Activated CD4-positive, alpha-beta T cell treated with anti-CD3 and anti-CD28 coated beads, Interleukin-2, amount 50 U/mL, for 16 hours (primary cell): Measurements from ENCODE around the gene GTF2IRD1.
"Not testable (repeated sequence)": the region's sequence is repeated elsewhere in the genome, so short reads cannot be mapped to it uniquely, and the experiment has no call there.

ENCODE experiments used
- DNase-seq: peaks from one replicate; pipeline ENCODE4 v3.0.0-alpha.2; 2020

The GTF2IRD1 gene

DNA sequence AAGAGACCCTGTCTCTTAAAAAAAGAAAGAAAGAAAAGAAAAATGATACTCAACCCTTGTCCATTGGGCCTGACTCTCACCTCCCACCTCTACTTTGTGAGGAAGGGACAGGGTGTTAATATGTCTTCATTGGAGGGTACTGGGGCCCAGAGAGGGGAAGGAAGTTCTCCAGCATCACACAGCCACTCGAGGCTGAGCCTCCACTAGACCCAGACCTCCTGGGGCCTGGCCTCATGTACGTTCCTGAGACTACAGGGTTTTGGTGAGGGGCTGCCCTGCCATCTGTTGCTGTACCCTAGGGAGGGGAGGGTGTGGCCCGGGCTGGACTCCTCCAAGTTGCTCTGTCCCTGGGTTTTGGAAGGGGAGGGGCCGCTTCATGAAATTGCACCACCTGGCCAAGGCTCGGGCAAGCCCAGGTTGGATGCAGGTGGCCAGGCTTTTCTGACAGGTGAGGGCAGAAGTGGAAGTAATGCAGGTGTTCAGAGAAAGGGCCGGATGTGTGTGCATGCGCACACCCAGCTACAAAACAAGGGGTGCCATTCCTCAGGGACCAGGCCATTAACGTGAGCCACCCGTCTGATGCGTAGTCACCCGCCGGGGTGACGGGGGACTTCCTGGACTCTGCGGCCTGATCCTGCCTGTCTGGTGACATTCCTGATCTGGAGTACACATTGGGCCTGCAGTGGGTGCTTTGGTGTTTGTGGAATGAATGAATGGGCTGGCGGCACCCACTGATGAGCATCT is 21.7 kb downstream of the GTF2IRD1 start:
- DNase-seq, result no peak

DNA sequence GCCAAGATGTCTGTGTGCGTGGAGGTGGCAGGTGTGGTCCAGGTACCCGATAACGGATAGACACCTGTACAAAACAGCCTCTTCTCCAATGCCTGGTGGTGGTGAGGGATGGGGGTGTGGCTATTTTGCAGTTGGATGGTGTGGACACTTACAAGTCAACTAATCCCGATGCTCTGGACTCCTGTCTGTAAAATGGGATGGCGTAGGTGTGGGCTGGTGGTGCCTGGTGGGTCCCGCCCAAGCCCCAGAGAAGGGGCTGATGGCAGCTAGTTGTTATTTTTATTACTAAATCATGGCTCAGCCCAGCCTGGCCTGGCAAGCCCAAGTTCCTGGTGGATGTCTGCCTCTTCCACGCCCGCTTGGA is 22.3 kb downstream of the GTF2IRD1 start:
- DNase-seq, result no peak

DNA sequence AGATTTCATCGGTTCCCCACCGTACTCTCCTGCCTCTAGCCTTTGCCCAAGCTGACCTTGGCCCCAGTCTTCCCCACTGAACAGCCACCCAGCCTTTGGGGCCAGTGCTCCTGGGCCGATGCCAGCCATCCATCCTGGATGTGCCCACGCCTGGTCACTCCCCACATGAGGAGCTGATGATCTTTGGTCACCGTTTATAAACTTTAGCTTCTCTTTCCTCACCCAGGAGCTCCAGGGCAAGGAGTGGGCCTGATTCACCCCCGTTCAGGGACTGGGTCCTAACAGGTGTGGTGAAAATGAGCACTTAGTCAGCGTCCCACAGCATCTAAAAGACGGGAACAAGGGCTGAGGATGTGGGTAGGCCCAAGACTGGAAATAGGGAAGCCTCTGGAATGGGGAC is 22.9 kb downstream of the GTF2IRD1 start:
- no peak for DNase-seq

DNA sequence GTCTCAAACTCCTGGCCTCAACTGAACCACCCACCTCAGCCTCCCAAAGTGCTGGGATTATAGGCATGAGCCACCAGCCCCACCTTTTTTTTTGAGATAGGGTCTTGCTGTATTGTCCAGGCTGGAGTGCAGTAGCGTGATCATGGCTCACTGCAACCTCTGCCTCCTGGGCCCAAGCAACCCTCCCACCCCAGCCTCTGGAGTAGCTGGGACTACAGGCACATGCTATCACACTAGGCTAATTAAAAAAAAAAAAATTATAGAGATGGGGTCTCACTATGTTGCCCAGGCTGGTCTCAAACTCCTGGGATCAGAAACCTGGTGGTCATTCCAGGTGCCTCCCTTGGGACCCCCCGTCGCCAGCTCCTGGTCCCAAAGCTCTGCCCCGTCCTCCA is 25.0 kb downstream of the GTF2IRD1 start:
- no peak for DNase-seq

DNA sequence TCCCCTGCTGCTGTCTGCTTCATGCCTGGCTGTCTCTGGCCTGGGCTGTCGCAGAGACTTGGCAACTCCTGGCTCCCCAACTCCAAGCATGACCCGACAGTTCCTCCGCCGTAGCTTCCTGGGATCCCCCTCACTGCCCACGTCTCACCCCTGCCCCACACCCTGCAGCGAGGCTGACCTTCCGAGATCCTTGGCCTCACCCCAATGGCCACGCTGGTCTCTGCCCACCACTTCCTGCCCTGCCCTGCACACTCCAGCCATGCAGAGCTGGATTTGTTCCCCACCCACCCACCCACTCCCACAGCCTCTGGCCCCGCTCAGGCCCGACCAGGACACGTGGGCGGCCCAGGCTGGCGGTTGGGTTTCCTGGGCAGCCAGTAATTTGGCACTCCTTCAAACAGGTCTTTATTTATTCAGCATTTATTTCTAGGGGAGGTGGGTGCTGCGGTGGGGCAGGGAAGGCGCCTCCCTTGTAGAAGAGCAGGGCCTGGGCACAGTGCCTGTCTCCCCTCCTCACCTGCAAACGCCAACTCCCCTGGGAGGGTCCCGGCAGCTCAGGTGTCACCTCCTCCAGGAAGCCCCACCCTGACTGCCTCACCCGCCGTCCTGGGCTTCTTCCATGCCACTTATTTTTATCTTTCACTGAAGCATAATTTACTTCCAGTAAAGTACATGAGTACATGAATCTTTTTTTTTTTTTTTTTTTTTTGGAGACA is 25.5 kb downstream of the GTF2IRD1 start:
- no peak for DNase-seq

DNA sequence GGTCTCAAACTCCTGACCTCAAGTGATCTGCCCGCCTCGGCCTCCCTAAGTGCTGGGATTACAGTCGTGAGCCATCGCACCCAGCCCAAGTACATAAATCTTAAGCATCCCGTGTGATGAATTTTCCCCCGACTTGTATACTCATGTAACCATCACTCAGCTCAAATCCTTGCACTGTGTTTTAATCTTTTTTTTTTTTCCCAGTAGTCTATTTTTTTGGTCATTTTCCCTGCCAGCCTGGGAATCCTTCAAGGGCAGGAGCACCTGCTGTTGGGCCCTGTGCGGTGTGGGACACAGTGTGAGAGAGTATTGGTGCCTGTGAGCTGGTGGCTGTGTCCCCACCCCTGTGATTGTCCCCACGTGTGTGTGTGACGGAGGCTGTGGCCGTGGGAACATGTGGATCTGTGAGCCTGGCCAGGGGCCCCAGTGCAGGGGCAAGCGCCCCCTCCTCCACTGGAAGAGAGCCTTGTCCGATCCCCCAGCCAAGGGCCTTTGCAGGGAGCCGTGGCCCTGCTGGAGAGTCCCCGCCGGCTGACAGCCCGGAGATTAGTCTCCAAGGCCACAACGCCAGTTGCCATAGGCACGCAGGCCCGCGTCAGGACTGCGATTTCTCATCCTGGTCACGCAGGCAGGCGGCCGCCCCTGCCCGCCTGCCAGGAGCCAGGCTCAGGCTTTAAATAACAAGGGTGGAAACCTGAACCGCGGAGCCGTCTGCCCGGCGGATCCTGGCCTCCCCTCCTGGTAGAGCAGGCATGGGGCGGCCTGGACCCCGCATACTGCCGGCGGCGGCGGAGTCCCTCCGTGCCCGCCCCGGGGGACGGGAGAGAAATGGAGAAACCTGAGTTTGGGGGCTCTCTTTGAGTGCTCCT is 26.5 kb downstream of the GTF2IRD1 start:
- DNase-seq, result no peak

DNA sequence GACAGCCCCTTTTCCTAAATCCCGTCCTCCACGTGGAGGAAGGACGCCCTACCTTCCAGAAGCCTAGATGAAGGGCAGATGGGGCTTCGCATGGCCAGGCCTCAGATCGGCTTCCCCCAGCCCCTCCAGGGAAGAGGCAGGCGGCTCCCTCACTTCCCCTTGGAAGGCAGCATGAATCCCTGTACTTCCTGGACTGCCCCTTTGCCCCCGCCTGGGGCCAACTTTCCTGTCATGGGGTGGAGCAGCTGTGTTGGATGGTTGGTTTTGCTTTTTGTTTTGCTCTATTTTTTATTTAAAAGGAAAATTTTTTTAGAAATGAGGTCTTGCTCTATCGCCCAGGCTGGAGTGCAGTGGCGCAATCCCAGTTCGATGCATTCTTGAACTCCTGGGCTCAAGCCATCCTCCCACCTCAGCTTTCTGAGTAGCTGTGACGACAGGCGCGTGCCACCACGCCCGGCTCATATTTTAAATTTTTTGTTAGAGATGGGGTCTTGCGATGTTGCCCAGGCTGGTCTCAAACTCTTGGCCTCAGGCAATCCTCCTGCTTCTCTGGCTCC is 27.2 kb downstream of the GTF2IRD1 start:
- no peak for DNase-seq

DNA sequence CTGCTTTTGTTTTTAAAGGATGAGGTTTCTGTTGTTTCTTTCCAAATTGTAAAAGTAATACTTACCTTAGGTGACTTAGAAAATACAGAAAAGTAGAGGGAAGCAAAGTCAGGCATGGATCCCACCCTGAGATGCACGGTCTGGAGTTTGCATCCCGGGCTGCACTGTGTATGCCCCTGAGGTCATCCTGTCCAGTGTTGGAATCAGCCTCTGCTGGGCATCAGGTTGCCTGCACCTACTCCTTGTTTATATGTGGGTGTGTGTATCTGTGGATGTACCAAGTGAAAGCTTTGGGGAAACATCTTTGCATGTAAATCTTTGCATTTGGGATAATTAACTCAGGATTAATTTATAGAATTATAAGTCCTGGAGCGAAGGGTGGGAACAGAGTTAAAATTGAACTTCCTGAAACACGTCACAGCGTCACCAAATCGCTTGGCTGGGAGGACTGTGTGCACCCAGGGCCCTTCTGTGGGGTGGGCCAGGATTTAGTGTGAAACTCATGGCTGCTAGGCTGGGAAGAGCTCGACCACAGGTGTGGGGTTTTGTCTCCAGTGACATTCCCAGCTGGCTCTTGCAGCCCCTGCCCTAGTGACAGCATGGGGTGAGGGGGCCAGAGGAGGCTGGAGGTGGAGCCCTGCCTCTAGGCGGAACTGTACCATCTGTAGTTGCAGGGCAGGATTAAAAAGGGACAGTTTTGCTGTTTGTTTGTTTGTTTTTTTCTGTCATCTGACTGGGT is 27.9 kb downstream of the GTF2IRD1 start:
- no peak for DNase-seq

DNA sequence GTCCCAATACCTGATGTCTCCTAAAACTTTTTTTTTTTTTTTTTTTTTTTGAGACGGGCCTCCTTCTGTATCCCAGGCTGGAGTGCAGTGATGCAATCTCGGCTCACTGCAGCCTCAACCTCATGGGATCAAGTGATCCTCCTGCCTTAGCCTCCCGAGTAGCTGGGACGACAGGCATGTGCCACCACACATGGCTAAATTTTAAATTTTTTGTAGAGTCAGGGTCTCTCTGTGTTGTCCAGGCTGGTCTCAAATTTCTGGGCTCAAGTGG is 28.4 kb downstream of the GTF2IRD1 start:
- no peak for DNase-seq

DNA sequence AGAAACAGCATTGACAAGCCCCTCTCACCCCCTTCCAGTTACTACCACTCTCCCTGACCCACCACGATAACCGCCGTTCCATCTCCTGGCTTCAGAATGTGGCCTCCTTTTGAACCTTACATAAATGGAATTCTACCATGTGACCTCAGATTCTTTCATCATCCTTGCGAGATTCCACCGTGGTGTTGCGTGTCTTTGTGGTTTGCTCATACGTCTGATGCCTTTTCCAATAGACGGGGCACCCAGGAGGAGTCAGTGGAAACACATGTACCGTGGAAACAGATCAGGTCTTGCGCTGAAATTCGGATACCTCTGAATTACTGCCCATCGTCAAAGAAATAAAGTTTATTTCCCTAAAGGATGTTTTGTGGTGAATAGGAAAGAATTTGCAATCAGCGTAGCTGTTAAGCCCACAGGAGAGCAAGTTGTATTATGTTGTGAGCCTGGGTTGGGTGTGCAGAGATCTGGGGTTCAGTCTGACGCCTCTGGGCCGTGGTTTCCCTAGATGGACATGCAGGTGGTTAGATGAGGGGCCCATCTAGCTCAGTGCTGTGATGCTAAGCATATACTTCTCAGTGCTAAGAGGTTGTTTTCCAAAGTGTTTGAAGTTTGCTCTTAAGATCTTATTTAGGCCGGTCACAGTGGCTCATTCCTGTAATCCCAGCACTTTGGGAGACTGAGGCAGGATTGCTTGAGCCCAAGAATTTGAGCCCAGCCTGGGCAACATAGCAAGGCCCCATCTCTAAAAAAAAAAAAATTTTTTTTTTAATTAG is 29.1 kb downstream of the GTF2IRD1 start:
- DNase-seq, result no peak

DNA sequence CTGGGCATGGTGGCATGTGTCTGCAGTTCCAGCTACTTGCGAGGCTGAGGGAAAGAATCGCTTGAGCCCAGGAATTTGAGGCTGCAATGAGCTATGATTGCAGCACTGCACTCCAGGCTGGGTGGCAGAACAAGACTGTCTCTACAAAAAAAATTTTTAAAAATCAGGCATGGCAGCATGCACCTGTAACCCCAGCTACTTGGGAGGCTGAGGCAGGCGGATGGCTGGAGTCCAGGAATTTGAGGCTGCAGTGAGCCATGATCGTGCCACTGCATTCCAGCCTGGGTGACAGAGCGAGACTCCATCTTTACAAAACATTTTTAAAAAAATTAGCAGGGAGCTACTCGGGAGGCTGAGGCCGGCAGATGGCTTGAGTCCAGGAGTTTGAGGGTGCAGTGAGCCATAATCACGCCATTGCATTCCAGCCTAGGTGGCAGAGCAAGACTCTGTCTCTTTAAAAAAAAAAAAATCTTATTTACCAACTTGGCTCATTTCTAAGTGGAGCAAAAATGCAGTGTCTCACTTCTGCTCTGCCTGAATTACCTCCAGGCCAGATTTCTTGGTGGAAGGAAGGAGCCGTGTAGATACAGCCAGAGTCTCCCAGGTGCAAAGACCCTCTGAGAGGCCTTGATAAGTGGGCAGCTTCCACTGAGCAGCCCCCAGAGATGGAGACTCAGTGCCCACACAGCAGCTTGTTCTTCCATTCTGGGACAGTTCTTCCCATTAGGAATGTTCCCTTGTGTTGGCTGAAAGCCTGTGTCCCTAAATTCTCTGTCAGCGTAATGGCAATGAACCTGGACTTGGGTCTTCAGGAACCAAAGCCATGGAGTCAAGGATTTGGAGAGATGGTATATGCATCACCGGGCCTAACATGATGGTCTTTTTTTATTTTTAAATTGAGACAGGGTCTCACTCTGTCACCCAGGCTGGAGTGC is 30.0 kb downstream of the GTF2IRD1 start:
- no peak for DNase-seq

DNA sequence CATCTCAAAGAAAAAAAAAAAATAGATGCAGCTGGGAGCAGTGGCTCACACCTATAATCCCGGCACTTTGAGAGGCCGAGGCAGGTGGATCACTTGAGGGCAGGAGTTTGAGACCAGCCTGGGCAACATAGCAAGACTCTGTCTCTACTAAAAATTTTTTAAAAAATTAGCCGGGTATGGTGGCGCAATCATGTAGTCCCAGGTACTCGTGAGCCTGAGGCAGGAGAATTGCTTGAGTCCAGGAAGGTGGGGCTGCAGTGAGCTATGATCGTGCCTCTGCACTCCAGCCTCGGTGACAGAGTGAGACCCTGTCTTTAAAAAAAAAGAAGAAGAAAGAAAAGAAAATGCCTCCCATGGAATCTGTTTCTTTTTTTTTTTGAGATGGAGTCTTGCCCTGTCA is 31.9 kb downstream of the GTF2IRD1 start:
- no peak for DNase-seq

DNA sequence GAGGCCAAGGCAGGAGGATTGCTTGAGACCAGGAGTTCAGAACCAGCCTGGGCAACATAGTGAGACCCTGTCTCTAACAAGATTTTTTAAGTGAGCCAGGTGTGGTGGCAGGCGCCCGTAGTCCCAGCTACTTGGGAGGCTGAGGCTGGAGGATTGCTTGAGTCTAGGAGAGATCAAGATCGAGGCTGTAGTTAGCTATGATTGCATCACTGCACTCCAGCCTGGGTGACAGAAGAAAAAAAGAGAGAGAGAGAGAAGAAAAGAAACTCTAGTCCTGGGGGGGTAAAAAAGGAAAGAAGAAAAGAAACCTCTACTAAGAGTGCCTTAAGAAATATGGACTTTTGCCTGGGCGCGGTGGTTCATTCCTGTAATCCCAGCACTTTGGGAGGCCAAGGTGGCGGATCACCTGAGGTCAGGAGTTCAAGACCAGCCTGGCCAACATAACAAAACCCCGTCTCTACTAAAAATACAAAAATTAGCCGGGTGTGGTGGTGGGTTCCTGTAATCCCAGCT is 34.9 kb downstream of the GTF2IRD1 start:
- not testable (repeated sequence) for DNase-seq

DNA sequence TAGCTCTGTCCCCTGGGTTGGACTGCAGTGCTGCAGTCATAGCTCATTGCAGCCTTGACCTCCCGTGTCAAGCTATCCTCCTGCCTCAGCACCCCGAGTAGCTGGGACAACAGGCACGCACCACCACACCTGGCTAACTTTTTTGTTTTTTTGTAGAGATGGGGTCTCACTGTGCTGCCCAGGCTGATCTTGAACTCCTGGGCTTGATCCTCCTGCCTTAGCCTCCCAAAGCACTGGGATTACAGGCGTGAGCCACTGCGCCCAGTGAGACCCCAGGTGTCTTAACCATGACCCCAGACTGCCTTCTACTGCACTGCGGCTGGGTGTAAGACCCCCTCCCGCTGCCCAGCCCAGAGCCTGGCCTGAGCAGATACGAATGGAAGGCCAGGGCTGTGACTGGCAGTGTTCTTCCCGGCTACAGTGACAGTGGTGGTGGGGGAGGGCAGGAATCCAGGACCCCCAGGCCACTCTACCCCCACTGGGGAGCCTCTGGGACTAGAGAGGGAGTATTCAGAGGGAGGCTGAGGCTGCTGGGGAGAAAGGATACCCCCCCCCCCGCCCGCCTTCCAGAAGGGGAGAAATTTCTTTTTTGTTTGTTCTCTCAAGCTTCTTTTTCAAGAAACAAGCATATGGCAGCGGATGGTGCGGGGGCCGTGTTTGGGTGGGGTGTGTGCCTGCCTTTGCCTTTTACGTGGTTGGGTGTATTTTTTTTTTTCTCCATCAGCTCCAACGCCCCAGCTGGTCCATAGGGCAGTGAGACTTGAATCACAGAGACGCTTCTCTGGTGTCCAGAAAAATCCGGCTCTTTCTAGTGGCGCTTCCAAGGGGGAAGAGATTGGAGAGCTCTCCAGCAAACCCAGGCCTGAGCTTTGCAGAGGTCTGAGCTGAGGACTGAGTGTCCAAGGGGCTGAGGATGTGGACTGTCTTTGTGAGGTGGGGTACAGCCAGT is 36.6 kb downstream of the GTF2IRD1 start:
- DNase-seq, result no peak

DNA sequence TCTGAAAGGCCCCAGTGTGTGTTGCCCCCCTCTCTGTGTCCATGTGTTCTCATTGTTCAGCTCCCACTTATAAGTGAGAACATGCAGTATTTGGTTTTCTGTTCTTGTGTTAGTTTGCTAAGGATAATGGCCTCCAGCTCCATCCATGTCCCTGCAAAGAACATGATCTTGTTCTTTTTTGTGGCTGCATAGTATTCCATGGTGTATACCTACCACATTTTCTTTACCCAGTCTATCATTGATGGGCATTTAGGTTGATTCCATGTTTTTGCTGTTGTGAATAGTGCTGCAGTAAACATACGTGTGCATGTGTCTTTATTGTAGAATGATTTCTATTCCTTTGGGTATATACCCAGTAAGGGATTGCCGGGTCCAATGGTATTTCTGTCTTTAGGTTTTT is 37.8 kb downstream of the GTF2IRD1 start:
- DNase-seq, result not testable (repeated sequence)

DNA sequence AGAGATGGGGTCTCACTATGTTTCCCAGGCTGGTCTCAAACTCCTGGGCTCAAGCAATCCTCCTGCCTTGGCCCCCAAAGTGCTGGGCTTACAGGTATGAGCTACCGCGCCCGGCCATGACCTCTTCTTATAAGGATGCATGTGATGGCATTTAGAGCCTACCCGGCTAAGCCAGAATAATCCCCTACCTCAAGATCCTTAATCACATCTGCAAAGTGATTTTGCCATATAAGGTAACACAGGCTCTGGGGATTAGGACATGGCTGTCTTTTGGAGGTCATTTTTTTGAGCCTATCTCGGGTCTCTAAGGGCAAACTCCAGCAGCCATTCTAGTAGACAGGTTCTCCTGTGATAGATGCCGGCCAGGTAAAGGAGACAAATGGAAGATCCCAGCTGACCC is 39.6 kb downstream of the GTF2IRD1 start:
- no peak for DNase-seq

DNA sequence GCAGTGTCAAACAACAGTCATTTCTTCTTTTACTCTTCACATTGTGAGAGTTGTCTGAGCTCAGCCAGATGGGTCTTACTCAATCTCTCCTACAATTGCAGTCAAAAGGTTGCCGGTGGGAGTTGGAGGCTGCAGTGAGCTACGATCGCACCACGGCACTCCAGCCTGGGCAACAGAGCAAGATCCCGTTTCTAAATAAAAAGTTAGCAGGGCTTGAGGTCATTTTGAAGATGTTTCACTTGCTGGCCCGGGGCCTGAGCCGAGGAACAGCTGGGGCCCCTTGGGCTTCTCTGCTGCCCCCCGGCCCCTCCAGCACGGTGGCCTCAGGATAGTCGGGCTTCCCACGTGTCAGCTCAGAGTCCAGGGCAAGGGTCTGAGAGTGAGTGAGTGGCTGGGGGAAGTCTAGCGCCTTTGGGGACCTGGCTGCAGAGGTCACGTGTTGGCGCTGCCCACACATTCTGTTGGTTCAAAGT is 40.4 kb downstream of the GTF2IRD1 start:
- no peak for DNase-seq

DNA sequence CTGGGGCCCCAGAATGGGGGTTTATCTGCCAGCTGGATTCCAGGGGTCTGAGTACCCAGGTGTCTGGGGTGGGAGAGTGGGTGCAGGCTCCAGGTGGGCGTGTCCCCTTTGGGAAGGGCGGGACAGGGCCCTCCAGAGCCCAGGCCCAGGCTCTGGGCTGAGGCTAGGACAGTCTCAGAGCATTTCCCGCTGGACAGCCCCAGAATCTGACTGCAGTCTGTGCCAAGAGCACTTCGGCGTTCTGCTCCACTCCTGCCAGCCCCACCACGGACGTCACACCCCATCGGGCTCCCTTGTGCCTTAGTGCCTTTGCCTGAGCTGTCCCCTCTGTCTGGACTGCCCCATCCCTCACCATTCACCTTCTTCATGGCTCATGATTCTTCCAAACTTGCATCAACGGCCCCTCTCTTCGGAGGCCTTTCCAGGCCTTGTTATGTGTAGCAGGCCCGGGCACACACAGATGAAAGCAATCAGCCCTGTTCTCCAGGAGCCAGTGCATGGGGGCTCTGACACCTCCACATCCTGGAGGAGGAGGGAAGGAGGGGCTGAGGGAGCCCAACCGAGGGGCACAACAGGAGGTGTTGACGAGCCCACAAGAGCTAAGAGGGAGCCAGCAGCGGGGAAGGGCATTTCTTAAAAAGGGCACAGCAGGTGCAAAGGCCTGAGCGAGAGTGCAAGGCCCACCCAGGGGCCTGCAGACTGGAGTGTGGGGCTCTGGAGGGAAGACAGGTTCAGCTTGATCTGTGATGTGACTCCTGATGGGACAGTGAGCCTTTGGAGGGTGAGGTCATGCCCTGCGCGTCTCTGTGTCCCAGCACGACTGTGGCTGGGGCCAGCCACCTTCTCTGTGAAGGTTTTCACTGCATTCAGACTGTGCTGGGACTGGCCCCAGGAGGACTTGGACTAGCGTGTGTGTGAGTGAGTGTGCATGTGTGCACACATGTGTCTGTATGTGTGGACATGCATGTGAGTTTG is 41.7 kb downstream of the GTF2IRD1 start:
- no peak for DNase-seq
